ENCODE results near the gene DFFB.

DFFB gene

GRCh38 chr1:3894626-3895278 is 37.5 kb downstream of the DFFB start:
- DNase-seq (ENCODE audit: low read depth in 1 of 2, low spot score in 1 of 2) = no peak

GRCh38 chr1:3895279-3895950 is 38.1 kb downstream of the DFFB start:
- no peak for DNase-seq (ENCODE audit: low read depth in 1 of 2, low spot score in 1 of 2)

GRCh38 chr1:3895951-3896325 is 38.7 kb downstream of the DFFB start:
- no peak for DNase-seq (ENCODE audit: low read depth in 1 of 2, low spot score in 1 of 2)

GRCh38 chr1:3896396-3897000 is 39.2 kb downstream of the DFFB start:
- no peak for DNase-seq (ENCODE audit: low read depth in 1 of 2, low spot score in 1 of 2)

GRCh38 chr1:3898475-3898735 is 41.1 kb downstream of the DFFB start:
- no peak for DNase-seq (ENCODE audit: low read depth in 1 of 2, low spot score in 1 of 2)

GRCh38 chr1:3898994-3899753 is 41.9 kb downstream of the DFFB start:
- no peak for DNase-seq (ENCODE audit: low read depth in 1 of 2, low spot score in 1 of 2)

GRCh38 chr1:3899754-3900149 is 42.5 kb downstream of the DFFB start:
- DNase-seq (ENCODE audit: low read depth in 1 of 2, low spot score in 1 of 2) = no peak

- peak; percentile 86 for DNase-seq (ENCODE audit: low read depth in 1 of 2, low spot score in 1 of 2)
These were observed 43.1 kb downstream of the DFFB start, which contains the start of gene C1orf174 for GRCh38 chr1:3900150-3900968. Gene C1orf174 (minus strand): TSS chr1:3900272. CDS start chr1:3900186, 86 bp downstream.

GRCh38 chr1:3900969-3901529 is 43.8 kb downstream of the DFFB start:
- peak; percentile 58 to 79 for DNase-seq (ENCODE audit: low read depth in 1 of 2, low spot score in 1 of 2)

GRCh38 chr1:3902111-3902511 is 44.8 kb downstream of the DFFB start:
- DNase-seq (ENCODE audit: low read depth in 1 of 2, low spot score in 1 of 2) = no peak

GRCh38 chr1:3902571-3903091 is 45.4 kb downstream of the DFFB start:
- DNase-seq (ENCODE audit: low read depth in 1 of 2, low spot score in 1 of 2) = no peak

- DNase-seq (ENCODE audit: low read depth in 1 of 2, low spot score in 1 of 2) = no peak
These were observed 46.1 kb downstream of the DFFB start for GRCh38 chr1:3903141-3904005.

GRCh38 chr1:3904006-3904842 is 46.9 kb downstream of the DFFB start:
- DNase-seq (ENCODE audit: low read depth in 1 of 2, low spot score in 1 of 2) = no peak

GRCh38 chr1:3904843-3905185 is 47.5 kb downstream of the DFFB start:
- DNase-seq (ENCODE audit: low read depth in 1 of 2, low spot score in 1 of 2) = no peak

GRCh38 chr1:3905266-3905952 is 48.1 kb downstream of the DFFB start:
- no peak for DNase-seq (ENCODE audit: low read depth in 1 of 2, low spot score in 1 of 2)

- no peak for DNase-seq (ENCODE audit: low read depth in 1 of 2, low spot score in 1 of 2)
These were observed 48.8 kb downstream of the DFFB start for GRCh38 chr1:3905953-3906671.

GRCh38 chr1:3906672-3907020 is 49.4 kb downstream of the DFFB start:
- no peak for DNase-seq (ENCODE audit: low read depth in 1 of 2, low spot score in 1 of 2)

GRCh38 chr1:3907031-3907534 is 49.8 kb downstream of the DFFB start:
- no peak for DNase-seq (ENCODE audit: low read depth in 1 of 2, low spot score in 1 of 2)
